HFFc6 (cell line): Measurements from ENCODE around the gene DLG2. TPM values are rescaled to one million over a fixed set of nuclear protein-coding genes. Genes with fewer than 3 reads are reported as not detected.

Source experiments
- DNase-seq: peaks from one replicate; pipeline ENCODE4 v3.0.0-alpha.2; 2018
- H3K27ac Mint-ChIP-seq: 2 replicates; pipeline ENCODE4 v1.8.0; 2020; ENCODE audit warnings: mild to moderate bottlenecking, mixed read lengths
- H3K27me3 Mint-ChIP-seq: 2 replicates; pipeline ENCODE4 v1.8.0; 2021; ENCODE audit warnings: mild to moderate bottlenecking, moderate library complexity, mixed read lengths; ENCODE audit not compliant: insufficient read depth
- H3K36me3 Mint-ChIP-seq: 2 replicates; pipeline ENCODE4 v1.8.0; 2021; ENCODE audit warnings: low read depth, mixed read lengths
- H3K4me1 Mint-ChIP-seq: 2 replicates; pipeline ENCODE4 v1.8.0; 2020; ENCODE audit warnings: low read depth, mixed read lengths
- H3K4me3 Mint-ChIP-seq: 2 replicates; pipeline ENCODE4 v1.8.0; 2020; ENCODE audit warnings: mild to moderate bottlenecking, moderate library complexity, mixed read lengths
- H3K9me3 Mint-ChIP-seq: 2 replicates; pipeline ENCODE4 v1.8.0; 2020; ENCODE audit warnings: mild to moderate bottlenecking, mixed read lengths
- total RNA-seq, 6 experiments: library from RNA; stranded (reverse); fragmentation: NEBNext Ultra II Directional; extraction: Animal tissue kit (Norgen Biotek cat#: 25700); gene quantifications; 2 replicates in 1 of 6; 3 replicates in 5 of 6; pipeline ENCODE4 v1.2.3, GENCODE V29; 2021
- TF ChIP-seq, protein P1 (sequence below): fragments of 200-600 bp; sonication (generic); IDR thresholded peaks from 2 replicates; pipeline ENCODE4 v1.5.0; 2021; ENCODE audit warnings: antibody characterized with exemption, mild to moderate bottlenecking

DLG2 gene
- total RNA-seq, 6 experiments from 2014 or later: 0.39 to 1.00 (median 0.80) TPM; not detected in 1

DNA sequence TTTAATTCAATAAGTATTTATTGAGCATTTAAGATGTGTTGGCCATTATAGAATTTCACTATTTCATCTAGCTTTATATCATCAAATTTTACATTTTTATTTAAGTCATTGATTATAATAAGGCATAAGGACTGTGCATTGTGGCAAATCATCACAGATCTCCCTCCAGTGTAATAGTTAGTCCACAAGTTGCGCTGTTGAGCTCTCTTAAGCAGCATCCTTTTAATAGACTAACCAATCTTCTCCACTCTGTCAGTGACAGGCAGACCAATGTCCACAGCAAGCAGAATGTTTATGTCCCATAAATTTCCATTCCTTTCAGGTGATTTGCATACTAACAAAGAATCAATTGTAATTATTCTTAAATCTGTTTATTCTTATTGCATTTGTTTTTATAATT is 1745.7 kb downstream of the DLG2 start:
- no peak for DNase-seq

DNA sequence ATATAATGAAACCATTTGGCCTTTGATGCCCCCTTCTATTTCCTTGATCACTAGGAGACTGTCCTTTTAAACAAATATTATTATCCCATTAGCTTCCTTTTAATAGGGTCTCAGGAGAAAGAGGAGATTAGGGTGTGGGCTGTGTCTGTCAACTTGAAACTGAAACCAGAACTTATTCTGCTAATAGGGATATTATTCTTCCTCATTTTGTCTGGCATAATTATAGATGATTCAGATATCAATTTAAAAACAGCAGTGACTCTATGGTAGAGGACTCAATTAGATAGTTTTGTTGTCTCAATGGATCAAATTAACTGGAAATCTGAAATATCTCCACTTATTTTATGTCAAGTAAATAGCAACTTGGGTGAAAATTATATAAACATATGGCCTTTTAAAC is 1756.1 kb downstream of the DLG2 start:
- Mint-ChIP-seq H3K4me1 (no peaks in the 10 kb centered on the region), H3K4me3 (no peak overlapping the region), H3K27me3 (no peaks in the 10 kb centered on the region), H3K27ac (no peak overlapping the region), H3K36me3 (no peaks in the 10 kb centered on the region), H3K9me3 (no peaks in the 10 kb centered on the region)
- DNase-seq: no peak
- TF ChIP-seq, protein P1, sequence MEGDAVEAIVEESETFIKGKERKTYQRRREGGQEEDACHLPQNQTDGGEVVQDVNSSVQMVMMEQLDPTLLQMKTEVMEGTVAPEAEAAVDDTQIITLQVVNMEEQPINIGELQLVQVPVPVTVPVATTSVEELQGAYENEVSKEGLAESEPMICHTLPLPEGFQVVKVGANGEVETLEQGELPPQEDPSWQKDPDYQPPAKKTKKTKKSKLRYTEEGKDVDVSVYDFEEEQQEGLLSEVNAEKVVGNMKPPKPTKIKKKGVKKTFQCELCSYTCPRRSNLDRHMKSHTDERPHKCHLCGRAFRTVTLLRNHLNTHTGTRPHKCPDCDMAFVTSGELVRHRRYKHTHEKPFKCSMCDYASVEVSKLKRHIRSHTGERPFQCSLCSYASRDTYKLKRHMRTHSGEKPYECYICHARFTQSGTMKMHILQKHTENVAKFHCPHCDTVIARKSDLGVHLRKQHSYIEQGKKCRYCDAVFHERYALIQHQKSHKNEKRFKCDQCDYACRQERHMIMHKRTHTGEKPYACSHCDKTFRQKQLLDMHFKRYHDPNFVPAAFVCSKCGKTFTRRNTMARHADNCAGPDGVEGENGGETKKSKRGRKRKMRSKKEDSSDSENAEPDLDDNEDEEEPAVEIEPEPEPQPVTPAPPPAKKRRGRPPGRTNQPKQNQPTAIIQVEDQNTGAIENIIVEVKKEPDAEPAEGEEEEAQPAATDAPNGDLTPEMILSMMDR: no peak

More for the DNA sequence above, 1745.7 kb downstream of the DLG2 start:
- TF ChIP-seq, protein P1: no peak
- Mint-ChIP-seq H3K4me3 (no peak overlapping the region), H3K9me3 (peaks cover 5% of the 10 kb centered on the region; the same call in 1 of the 2 replicates), H3K27ac (no peak overlapping the region), H3K4me1 (no peaks in the 10 kb centered on the region), H3K36me3 (no peaks in the 10 kb centered on the region), H3K27me3 (no peaks in the 10 kb centered on the region)

DNA sequence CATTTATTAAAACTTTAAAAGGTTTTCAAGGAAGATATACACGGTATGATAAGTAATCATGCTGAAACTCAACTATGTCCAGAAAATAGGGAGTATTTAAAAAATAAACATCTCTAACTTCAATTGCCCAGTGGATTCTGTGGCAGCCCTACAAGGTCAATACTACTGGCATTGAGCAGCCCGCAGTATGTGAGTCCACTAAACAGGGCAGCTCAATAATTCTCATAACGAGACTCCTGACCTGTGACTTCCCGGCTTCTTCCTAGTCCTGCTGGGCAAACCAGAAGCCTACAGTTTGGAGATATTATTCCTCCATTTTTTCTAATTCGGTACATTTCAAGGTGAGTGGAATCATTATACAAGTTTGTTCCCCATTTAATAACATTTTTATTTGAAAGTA is 1760.5 kb downstream of the DLG2 start:
- H3K4me1 Mint-ChIP-seq: no peaks in the 10 kb centered on the region
- no peak for DNase-seq
- TF ChIP-seq, protein P1: no peak
- H3K9me3 Mint-ChIP-seq: no peaks in the 10 kb centered on the region
- H3K4me3 Mint-ChIP-seq: no peak overlapping the region
- no peak overlapping the region for H3K27ac Mint-ChIP-seq
- no peaks in the 10 kb centered on the region for H3K36me3 Mint-ChIP-seq
- H3K27me3 Mint-ChIP-seq: no peaks in the 10 kb centered on the region

DNA sequence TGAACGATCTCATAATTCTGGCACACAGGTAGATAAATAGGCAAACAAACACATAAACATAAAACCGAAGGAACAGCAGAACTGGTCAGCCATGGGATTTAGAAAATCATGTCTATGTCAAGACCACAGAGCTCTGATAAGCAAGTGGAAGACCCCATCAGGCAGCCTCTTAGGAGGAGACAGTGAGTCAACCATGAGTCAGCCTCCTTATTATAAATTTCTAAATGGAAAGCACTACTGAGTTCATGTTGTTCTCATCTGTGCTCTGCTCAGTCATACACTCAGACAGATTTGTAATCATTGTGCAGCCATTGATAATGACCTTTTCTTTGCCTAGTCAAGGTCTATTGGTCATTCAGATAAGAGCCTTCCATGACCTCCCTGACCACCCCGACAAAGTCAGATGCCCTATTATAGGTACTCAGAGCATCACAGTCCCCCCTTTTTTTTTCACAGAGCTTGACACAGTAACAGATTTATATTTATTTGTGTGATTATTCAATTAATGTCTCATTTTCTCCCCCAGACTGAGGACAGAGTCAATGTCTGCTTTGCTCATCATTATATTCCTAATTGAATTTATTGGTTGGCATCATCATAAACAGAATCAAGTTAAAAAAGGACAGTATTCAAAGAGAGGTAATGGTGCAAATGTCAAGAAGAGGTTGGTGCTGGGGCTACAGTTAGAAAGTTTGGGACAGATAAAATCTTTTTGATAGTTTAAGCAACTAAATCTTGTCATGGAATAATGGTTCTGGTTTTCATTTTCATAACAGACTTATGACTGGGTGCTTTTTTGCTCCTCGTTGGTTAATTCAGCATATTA is 1761.3 kb downstream of the DLG2 start:
- Mint-ChIP-seq H3K4me1 (no peaks in the 10 kb centered on the region), H3K4me3 (no peak overlapping the region), H3K27me3 (peaks cover 3% of the 10 kb centered on the region; the same call in 1 of the 2 replicates), H3K36me3 (no peaks in the 10 kb centered on the region), H3K9me3 (no peaks in the 10 kb centered on the region), H3K27ac (no peak overlapping the region)
- TF ChIP-seq, protein P1: no peak
- no peak for DNase-seq

DNA sequence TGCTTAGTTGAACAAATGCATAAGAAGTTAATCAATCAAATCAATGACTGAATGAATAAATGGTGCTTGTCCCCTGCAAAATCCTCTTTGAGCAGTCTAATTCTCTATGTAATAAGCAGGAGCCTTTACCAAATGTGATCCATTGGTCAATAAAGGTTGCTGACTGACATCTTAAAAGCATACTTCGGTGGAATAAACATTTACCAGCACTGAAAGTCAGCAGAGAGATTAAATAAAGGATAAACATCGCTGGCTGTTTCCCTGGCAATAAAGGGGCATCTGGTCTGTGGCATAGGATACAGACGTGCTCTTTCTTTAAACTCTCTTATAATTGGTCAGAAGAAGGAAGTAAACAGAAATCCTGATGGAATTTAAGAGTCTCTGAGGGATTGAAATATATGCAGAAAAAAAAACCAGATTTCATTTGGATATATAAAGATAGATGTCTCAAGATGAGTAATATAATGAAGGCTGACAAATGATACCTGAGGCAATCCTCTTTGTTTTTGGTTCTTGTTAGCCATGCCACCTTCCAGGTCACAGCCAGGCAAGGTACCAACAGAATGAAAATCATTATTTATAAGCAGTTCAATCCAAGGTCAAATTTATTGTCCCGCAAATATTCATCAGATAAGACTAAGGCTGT is 1762.6 kb downstream of the DLG2 start:
- Mint-ChIP-seq H3K27me3 (peaks cover 3% of the 10 kb centered on the region; the same call in 1 of the 2 replicates), H3K4me1 (no peaks in the 10 kb centered on the region), H3K27ac (no peak overlapping the region), H3K9me3 (no peaks in the 10 kb centered on the region), H3K36me3 (no peaks in the 10 kb centered on the region), H3K4me3 (no peak overlapping the region)
- no peak for DNase-seq
- TF ChIP-seq, protein P1: no peak
